ENCODE data around the gene PDCD11.

Gene PDCD11

DNA sequence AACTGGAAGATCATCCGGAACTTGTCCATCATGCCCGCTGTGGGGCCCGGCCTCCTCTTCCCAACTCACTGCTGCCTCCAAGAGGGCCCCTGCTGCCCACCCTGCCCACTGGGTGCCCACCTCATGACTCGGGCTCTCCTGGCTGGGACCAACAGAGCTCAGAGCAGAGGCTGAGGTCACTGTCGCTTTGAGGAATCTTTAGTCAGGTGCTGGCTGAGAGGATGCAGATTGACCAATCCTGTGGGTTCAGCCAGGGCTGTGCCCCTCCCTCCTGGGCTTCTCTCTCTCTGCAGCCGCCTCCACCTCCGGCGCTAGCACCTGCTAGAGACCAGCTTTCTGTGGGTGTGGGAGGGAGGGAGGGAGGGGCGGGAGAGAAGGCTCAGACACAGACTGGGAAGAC lies 62.3 kb downstream of the PDCD11 start, which contains the start of gene CALHM1:
Gene CALHM1 (minus strand): TSS at position 181 of the 400 bp plus-strand sequence. CDS start 149 bp downstream, at position 32.
- peak within 1 kb of the TSS; percentile 55; the same call in 1 of the 2 replicates for H2AFZ ChIP-seq (ENCODE audit: low read depth)

GRCh38 chr10:103459615-103460014 lies 63.2 kb downstream of the PDCD11 start:
- H3K79me2 ChIP-seq (ENCODE audit: insufficient read depth, low read depth), result no peaks in the 10 kb centered on the region
- H2AFZ ChIP-seq (ENCODE audit: low read depth), result peak overlapping the region; percentile 55; the same call in 1 of the 2 replicates
- no peak for TF ChIP-seq CTCF (conservative IDR thresholded peaks at IDR 0.05; ENCODE audit: low read depth, low read length)
- no peak overlapping the region for H3K27ac ChIP-seq
- H3K9ac ChIP-seq, result no peak overlapping the region
- H4K20me1 ChIP-seq (ENCODE audit: insufficient read depth), result no peaks in the 10 kb centered on the region
- no peaks in the 10 kb centered on the region for H3K36me3 ChIP-seq (ENCODE audit: insufficient read depth)
- peaks cover 21% of the 10 kb centered on the region for H3K4me1 ChIP-seq (ENCODE audit: low read depth, poor library complexity, severe bottlenecking)
- no peak overlapping the region for H3K4me3 ChIP-seq (IDR thresholded peaks at IDR 0.05; ENCODE audit: insufficient read depth, low read depth, low read length)
- H3K4me2 ChIP-seq, result no peak overlapping the region
- no peaks in the 10 kb centered on the region for H3K27me3 ChIP-seq (ENCODE audit: insufficient read depth, low read depth)

More for the DNA sequence above, 62.3 kb downstream of the PDCD11 start, which contains the start of gene CALHM1:
- H3K4me3 ChIP-seq (IDR thresholded peaks at IDR 0.05; ENCODE audit: insufficient read depth, low read depth, low read length), result no peak within 1 kb of the TSS
- TF ChIP-seq CTCF (conservative IDR thresholded peaks at IDR 0.05; ENCODE audit: low read depth, low read length), result no peak
- no peaks in the 10 kb centered on the region for H3K36me3 ChIP-seq (ENCODE audit: insufficient read depth)
- H3K27ac ChIP-seq, result no peak within 1 kb of the TSS
- H3K4me2 ChIP-seq, result 0 out of 2 replicates have a peak within 1 kb of the TSS, but pooled peaks have one; percentile 17
- H3K27me3 ChIP-seq (ENCODE audit: insufficient read depth, low read depth), result no peaks in the 10 kb centered on the region
- no peaks in the 10 kb centered on the region for H3K79me2 ChIP-seq (ENCODE audit: insufficient read depth, low read depth)
- no peaks in the 10 kb centered on the region for H4K20me1 ChIP-seq (ENCODE audit: insufficient read depth)
- peaks cover 21% of the 10 kb centered on the region for H3K4me1 ChIP-seq (ENCODE audit: low read depth, poor library complexity, severe bottlenecking)
- H3K9ac ChIP-seq, result no peak within 1 kb of the TSS

DNA sequence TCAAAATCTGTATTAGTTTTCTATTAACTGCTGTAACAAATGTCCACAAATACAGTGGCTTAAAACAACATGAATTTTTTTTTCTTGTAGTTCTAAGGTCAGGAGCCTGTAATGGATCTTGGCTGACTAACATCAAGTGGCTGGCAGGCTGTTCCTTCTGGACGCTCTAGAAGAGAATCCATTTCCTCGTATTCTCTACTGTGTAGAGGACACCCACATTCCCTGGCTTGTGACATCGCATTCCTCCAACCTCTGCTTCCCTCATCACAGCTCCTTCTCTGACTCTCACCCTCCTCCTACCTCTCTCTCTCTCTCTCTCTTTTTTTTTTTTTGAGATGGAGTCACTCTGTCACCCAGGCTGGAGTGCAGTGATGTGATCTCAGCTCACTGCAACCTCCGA lies 67.1 kb downstream of the PDCD11 start:
- no peaks in the 10 kb centered on the region for H3K79me2 ChIP-seq (ENCODE audit: insufficient read depth, low read depth)
- H3K27ac ChIP-seq, result no peak overlapping the region
- H3K4me3 ChIP-seq (IDR thresholded peaks at IDR 0.05; ENCODE audit: insufficient read depth, low read depth, low read length), result no peak overlapping the region
- H3K4me1 ChIP-seq (ENCODE audit: low read depth, poor library complexity, severe bottlenecking), result peaks cover 32% of the 10 kb centered on the region
- H4K20me1 ChIP-seq (ENCODE audit: insufficient read depth), result no peaks in the 10 kb centered on the region
- H3K4me2 ChIP-seq, result no peak overlapping the region
- no peak overlapping the region for H2AFZ ChIP-seq (ENCODE audit: low read depth)
- no peaks in the 10 kb centered on the region for H3K36me3 ChIP-seq (ENCODE audit: insufficient read depth)
- H3K9ac ChIP-seq, result no peak overlapping the region
- TF ChIP-seq CTCF (conservative IDR thresholded peaks at IDR 0.05; ENCODE audit: low read depth, low read length), result no peak
- no peaks in the 10 kb centered on the region for H3K27me3 ChIP-seq (ENCODE audit: insufficient read depth, low read depth)

- no peaks in the 10 kb centered on the region for H3K27me3 ChIP-seq (ENCODE audit: insufficient read depth, low read depth)
- H3K79me2 ChIP-seq (ENCODE audit: insufficient read depth, low read depth), result no peaks in the 10 kb centered on the region
- no peak overlapping the region for H2AFZ ChIP-seq (ENCODE audit: low read depth)
- no peak overlapping the region for H3K27ac ChIP-seq
- no peak overlapping the region for H3K4me2 ChIP-seq
- H3K36me3 ChIP-seq (ENCODE audit: insufficient read depth), result no peaks in the 10 kb centered on the region
- no peak for TF ChIP-seq CTCF (conservative IDR thresholded peaks at IDR 0.05; ENCODE audit: low read depth, low read length)
- no peak overlapping the region for H3K9ac ChIP-seq
- no peak overlapping the region for H3K4me3 ChIP-seq (IDR thresholded peaks at IDR 0.05; ENCODE audit: insufficient read depth, low read depth, low read length)
- peaks cover 27% of the 10 kb centered on the region for H3K4me1 ChIP-seq (ENCODE audit: low read depth, poor library complexity, severe bottlenecking)
- no peaks in the 10 kb centered on the region for H4K20me1 ChIP-seq (ENCODE audit: insufficient read depth)
These were observed 69.2 kb downstream of the PDCD11 start for GRCh38 chr10:103465411-103466179.

Data from KMS-11 (cell line).